SK-N-MC (cell line): ENCODE results near the gene ARSI.

ENCODE experiments used
- EZH2 ChIP-seq: fragments of 200-600 bp; sonication (generic); IDR thresholded peaks from one replicate; pipeline ENCODE4 v1.6.1; 2017; ENCODE audit warnings: antibody characterized with exemption
- POLR2AphosphoS5 ChIP-seq: IDR thresholded peaks from 2 replicates; pipeline ENCODE4 v1.6.1; 2012; ENCODE audit warnings: mild to moderate bottlenecking, low read depth, low read length, borderline replicate concordance

GRCh38 chr5:150254774-150255173 lies 47.9 kb downstream of the ARSI start:
- TF ChIP-seq POLR2AphosphoS5 (no peak), EZH2 (no peak)
